Measurements from ENCODE around the gene SLC37A1.

Gene SLC37A1

DNA sequence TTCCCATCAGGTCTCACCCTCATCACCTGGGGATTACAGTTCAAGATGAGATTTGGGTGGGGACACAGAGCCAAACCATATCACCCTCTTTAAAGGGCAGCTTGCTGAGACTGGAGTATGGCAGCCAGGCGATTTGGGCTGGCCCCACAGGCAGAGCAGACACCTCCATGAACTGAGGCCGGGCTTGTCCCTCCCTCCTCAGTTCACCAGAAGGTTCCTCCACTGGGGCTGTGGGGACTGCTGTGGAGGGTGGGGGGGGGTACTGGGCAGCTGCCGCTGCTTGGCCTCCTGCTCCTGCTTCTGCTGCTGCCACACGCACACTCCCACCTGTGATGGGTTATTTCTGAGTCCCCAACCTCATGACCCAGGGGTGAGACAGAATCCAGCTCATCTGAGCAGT lies 85.8 kb downstream of the SLC37A1 start:
- DNase-seq (ENCODE audit: insufficient read length, low spot score): no peak
- FAIRE-seq: no peak
- TF ChIP-seq, protein P1, sequence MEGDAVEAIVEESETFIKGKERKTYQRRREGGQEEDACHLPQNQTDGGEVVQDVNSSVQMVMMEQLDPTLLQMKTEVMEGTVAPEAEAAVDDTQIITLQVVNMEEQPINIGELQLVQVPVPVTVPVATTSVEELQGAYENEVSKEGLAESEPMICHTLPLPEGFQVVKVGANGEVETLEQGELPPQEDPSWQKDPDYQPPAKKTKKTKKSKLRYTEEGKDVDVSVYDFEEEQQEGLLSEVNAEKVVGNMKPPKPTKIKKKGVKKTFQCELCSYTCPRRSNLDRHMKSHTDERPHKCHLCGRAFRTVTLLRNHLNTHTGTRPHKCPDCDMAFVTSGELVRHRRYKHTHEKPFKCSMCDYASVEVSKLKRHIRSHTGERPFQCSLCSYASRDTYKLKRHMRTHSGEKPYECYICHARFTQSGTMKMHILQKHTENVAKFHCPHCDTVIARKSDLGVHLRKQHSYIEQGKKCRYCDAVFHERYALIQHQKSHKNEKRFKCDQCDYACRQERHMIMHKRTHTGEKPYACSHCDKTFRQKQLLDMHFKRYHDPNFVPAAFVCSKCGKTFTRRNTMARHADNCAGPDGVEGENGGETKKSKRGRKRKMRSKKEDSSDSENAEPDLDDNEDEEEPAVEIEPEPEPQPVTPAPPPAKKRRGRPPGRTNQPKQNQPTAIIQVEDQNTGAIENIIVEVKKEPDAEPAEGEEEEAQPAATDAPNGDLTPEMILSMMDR (IDR thresholded peaks at IDR 0.05; ENCODE audit: insufficient read depth, missing control alignments): no peak

DNA sequence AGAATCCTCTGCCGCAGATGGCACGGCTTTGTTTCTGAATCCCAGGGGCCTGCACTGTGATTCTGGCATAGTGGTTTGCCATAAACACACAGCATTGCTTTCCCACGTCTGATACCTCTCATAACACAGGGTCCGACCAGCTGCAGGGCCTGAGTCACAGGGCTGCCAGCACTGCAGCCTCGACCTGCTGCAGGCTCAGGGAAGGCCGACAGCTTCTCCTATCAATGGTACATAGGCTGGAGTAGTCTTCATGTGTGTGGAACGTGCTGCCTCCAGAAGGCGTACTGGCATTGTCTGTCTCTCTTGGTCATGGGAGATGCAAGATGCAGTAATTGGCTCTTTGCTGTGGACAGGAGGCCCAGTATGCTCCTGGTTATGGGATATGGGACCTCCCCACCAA lies 86.3 kb downstream of the SLC37A1 start:
- no peak for DNase-seq (ENCODE audit: insufficient read length, low spot score)
- FAIRE-seq: no peak
- TF ChIP-seq, protein P1 (IDR thresholded peaks at IDR 0.05; ENCODE audit: insufficient read depth, missing control alignments): no peak

DNA sequence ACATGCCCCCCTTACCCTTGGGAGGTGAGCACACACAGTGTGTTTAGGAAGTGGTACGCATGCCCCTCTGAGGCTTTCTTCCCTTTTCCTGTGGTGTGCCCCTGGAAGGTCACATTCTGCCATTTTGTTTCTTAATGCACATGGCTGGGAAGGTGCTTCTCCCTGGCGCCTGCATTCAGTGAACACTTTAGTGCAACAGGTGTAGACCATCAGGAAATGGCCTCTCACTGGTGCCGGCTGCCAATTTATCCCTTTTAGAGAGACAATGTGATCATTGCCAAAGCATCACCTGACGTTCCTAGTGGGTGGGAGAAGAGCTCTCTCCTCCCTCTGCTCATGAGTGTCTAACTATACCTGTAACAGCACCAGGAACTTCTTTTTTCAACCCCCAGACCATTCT lies 88.0 kb downstream of the SLC37A1 start:
- FAIRE-seq: no peak
- TF ChIP-seq, protein P1 (IDR thresholded peaks at IDR 0.05; ENCODE audit: insufficient read depth, missing control alignments): no peak
- no peak for DNase-seq (ENCODE audit: insufficient read length, low spot score)

DNA sequence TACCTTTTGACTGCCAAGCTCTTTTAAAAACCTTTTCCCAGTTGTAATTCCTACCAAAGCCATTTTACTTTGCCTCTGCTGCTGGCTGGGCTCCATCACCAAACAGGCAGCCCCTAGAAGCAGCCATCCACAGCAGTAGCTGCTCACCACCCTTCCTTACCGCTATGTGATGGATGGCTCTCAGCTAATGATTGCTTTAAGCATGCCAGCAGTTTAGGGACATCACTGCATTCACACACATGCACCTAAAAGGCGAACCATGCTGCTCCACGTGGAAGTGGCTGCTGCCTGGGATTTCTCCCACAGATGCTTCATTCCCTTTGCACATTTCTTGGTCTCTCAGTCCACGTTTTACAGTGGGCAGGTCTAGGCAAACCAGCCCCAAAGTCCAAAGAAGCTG lies 93.5 kb downstream of the SLC37A1 start:
- no peak for DNase-seq (ENCODE audit: insufficient read length, low spot score)
- TF ChIP-seq, protein P1 (IDR thresholded peaks at IDR 0.05; ENCODE audit: insufficient read depth, missing control alignments): no peak
- FAIRE-seq: no peak

DNA sequence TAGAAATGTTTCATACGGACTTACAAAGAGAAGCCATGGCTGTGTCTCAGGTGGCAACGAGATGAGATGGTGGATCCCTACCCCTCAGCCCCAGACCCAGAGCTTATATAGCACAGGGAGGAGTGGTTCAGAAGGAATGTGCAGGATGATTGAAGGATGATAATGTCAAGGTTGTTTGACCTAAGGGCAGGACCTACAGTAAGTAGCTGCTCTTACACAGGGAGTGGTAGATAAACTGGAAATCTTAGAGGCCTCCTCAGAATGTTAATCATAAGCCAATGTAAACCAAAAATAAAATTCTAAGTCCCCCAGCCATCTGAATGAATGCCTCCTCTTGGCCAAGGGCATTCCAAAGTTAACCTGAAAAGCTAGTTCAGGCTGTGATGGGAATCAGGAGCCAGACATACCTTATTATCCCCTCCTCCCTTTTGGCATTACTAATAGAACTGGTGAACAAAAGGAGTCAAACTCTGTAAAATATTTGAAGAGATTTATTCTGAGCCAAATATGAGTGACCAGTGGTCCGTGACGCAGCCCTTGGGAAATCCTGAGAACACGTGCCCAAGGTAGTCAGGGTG lies 94.0 kb downstream of the SLC37A1 start:
- DNase-seq (ENCODE audit: insufficient read length, low spot score): no peak
- TF ChIP-seq, protein P1 (IDR thresholded peaks at IDR 0.05; ENCODE audit: insufficient read depth, missing control alignments): no peak
- FAIRE-seq: no peak

DNA sequence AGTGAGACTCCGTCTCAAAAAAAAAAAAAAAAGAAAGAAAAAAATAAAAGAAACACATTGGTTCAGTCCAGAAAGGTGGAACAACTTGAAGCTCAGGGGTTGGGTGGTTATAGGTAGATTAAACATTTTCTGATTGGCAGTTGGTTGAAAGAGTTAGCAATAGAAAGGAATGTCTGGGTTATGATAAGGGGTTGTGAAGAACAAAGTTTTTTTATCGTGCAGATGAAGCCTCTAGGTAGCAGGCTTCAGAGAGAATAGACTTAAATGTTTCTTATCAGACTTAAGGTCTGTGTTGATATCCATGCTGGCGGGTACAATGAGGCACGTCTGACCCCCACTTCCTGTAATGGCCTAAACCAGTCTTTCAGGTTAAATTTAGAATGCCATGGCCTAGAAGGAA lies 94.8 kb downstream of the SLC37A1 start:
- DNase-seq (ENCODE audit: insufficient read length, low spot score) (no peak), FAIRE-seq (no peak)
- TF ChIP-seq, protein P1 (IDR thresholded peaks at IDR 0.05; ENCODE audit: insufficient read depth, missing control alignments): no peak

DNA sequence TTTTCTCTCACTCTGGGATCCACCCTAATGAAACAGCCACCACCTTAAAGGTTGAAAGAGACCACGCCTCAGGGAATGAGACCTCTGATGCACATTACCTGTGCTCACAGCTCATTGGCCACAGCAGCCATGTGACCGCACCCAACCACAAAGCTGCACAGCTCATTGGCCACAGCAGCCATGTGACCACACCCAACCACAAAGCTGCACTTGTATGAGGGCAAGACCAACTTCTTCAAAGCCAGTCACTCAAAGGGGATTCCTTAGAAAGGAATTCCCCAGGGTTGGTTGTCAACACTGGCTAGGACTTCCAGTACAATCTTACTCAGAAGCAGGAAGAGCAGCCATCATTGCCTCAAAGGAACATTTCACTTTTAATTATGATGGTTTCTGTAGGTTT lies 96.2 kb downstream of the SLC37A1 start:
- FAIRE-seq: no peak
- TF ChIP-seq, protein P1 (IDR thresholded peaks at IDR 0.05; ENCODE audit: insufficient read depth, missing control alignments): no peak
- DNase-seq (ENCODE audit: insufficient read length, low spot score): no peak

All from D721Med (cell line).